Activated naive CD4-positive, alpha-beta T cell treated with anti-CD3 and anti-CD28 coated beads, Interleukin-2, amount 50 U/mL, for 16 hours (primary cell): ENCODE results near the gene VPS72.

Experiments used
- DNase-seq: peaks from one replicate; pipeline ENCODE4 v3.0.0-alpha.2; 2020

VPS72 gene

DNA sequence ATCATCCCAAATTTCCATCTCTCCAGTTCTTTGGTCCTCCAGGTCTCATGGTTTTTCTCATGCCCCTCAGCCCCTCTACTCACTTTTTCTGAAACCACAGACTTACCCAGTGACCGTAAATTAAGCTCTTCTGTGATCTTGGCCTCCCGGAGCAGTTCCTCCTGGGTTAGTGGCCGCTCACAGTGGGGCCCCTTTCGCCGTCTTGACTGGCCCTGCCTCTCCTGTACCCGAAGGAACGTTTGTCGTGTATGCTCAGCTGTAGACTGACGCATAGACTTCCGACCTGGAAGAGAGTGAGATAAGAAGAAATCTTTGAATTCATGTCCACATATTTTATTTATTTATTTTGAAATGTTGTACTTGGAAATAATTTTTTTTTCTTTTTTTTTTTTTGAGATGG lies 5.8 kb downstream of the VPS72 start:
- no peak for DNase-seq

DNA sequence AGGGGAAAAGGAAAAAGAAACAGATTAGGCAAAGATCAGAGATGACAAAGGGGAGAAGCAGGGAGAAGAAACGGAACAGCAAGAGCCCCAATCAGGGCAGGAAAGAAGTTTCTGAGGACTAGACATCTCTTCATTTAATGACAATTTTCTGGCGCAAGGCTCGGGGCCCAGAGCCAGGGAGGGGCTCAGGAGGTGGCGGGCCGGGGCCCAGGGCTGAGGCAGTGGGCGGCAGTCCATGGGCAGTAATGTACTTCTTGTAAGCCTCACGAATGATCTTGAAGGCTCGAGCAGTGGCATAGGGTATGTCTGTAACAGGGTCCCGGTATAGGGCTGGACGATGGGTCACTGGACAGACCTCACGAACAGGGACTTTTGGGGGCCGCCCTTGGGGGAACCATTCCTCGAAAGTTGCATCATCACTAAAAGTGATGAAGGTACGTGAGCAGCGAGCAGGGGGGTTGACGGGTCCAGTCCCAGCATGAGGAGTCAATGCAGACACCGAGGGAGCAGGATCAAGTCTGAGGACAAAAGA lies 13.4 kb downstream of the VPS72 start:
- no peak for DNase-seq

DNA sequence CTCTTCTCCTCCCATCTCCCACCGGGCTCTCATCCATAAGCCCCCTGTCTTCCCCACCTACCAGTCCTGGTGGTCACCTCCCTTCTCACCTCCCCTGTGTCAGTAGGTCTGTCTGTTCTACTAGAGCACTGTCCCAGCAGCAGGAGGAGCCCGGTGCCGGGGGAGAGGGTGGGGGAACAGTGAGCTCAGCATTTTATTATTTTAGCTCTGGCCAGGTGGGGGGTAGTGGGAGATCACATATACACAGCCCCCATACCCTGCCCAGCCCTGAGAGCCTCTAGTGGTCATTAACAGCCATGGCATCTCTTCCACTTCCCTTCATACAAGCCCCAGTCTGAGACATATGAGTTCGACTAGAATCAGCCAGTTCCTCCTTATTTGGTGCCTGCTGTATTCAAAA lies 14.1 kb downstream of the VPS72 start, which contains the start of gene TMOD4:
Gene TMOD4, minus strand, starts transcription at position 119 of the 400 bp plus-strand sequence. CDS start 1,106 bp downstream, outside the sequence.
- no peak for DNase-seq

DNA sequence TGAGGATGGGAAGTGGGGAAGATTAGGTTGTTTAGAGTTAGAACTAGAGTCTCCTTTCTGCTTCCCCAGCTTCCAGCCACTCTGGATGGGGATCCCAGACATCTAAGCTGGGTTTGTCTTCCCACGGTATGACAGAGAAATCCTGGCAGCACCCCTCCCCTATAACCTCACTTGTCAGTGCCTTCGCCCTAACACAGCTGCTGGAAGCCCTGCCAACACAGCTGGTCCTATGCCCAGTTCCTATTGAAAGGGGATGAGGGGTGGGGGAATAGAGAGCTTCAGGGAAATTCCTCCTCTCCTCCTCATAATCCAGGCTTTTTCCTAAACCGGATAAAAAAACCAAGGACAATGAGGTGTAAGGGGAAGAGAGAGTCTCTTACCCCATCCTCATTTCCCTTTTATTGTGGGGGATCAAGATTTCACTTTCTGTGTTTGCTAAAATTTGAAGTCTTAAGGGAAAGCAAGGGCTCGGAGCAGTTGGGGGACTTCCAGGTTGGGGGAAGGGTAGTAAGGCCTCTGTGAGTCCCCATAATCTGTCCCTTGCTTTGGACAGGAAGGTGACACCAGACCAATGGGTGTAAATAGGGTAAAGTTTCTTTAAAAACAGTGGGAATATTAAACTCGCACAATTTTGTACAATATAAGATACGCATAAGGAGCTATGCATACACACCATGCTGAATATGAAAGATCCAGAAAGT lies 14.8 kb downstream of the VPS72 start:
- DNase-seq, result no peak

DNA sequence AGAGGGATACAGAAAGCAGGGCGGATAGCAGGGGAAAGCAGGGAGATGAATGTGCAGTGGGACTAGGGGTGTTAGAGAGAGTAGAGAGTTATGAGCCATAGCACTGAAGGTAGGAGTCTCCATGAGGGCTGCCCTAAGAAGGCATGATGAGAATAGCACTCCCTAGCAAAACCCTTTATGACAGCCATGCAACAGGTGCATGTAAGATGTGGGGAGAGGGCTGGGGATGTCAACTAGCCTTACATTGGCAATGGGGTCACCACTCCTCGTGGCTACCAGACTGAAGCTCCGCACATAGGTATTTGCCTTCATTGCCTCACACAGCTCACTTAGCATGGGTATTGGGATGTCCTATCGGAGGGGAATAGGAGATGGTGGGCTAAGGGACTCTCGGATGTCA lies 18.8 kb downstream of the VPS72 start:
- no peak for DNase-seq

DNA sequence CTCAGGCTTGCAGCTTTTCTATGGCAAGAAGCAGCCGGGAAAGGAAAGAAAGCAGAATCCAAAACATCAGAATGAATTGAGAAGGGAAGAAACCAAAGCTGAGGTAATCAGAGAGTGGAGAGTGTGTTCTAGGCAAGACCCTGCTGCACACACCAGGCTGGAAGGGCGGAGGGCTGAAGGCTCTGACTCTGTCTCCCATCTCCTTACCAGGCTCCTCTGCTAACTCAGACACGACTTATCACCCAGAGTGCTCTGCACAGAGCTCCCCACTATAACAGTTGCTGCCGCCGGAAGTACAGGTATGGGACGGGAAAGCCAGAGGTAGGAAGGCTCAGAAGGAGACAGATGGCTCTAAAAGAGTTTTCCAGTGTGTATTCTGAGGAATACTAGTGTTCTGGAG lies 22.9 kb downstream of the VPS72 start:
- no peak for DNase-seq

DNA sequence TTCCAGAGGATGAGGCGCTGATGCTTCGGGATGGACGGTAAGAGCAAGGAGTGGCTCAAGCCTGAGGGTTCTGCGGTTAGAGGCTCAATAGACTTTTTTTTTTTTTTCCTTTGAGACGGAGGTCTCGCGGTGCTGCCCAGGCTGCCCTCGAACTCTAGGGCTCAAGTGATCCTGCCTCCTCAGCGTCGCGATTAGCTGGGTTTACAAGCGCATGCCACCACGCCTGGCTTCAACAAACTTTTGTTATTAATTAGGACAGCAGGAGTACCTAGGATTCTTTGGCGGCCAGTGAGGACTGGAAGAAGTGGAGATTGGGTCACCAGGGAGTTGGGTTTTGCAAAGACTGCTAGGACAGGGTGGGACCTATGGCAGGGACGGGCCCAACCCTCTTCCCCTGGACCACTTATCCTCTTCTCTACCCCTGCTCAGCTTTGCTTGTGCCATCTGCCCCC lies 23.5 kb downstream of the VPS72 start:
- DNase-seq, result no peak

DNA sequence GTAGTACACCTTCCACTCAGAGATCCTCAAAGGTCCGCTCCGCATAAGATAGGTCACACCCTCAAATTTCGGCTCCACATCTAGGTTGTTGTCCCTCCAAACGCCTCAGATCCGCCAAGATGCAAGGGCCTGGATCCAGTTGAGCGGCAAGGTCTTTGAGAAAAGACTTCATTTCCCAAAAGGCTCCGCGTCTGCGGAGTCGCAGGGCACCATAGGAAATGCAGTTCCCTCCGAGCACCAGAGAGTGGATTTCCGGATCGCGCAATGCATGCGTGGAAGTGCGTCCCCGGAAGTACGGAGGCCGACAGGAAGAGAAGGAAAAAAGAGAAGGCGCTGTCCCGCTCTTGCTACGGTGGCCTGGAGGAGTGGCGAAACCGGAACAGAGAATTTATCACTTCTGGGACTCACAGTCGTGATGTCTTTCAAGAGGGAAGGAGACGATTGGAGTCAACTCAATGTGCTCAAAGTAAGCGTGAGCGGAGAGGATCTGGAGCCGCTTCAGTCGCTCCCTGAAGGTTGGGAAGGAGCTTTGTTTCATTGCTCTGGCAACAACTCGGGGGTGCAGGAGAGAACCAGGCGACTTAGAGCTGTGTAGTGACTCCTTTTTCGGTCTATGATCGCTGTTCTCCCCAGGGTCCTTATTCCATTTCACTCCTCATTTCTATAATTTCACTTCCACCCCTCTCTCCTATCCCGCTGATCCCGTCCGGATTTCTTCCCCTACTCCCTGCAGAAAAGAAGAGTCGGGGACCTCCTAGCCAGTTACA lies 24.1 kb downstream of the VPS72 start, which contains the start of the genes LYSMD1 and SCNM1:
Gene LYSMD1, minus strand, starts transcription at position 165 of the 767 bp plus-strand sequence. CDS start 644 bp downstream, outside the sequence.
Gene SCNM1, plus strand, starts transcription at position 407 of the 767 bp plus-strand sequence. Its CDS starts 9 bp downstream, at position 416.
- DNase-seq, result peak; percentile 95

DNA sequence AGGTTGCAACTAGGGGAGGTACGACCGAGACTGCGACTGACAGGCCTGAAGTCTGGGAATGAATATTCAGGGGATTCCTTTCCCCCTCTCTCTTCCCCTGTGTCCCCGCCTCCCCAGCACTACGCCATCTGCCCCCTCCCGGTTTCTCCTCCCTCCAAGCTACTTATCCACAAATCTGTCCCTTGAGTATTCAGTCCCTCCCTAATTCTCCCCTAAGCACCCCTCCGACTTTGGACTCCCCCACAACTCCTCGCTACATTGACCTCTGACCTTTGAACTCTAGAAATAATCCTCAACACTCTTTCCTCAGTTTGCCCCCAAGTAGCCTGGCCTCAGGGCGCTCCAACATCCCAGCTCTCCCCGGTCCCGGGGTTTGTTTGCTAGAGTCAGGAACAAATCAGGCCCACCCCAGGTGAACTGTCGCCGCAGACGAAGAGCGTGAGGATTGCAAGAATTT lies 24.7 kb downstream of the VPS72 start:
- no peak for DNase-seq

DNA sequence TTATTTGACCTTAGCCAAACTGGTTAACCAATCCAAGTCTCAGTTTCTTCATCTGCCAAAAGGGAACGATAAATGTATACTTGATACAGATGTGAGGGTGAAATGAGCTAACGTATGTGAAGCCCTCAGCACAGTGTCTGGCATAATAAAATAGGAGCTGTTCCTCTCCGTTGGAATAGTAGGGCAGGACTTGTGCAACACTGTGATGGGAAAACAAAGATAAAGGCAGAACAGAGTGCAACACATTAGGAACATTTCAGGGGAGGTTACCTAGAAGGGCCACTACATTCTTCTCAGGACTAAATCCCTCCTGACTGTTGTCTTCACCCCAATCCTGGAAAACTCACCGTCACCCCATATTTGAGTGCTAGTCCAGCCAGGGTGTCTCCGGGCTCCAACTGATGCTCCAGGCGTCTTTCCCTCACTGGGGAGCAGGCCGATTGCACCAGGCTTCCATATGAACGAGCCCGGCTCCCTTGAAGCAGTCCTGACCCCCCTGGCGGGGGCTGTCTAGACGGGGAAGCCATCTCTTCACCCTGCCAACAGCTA lies 25.2 kb downstream of the VPS72 start:
- DNase-seq, result no peak

DNA sequence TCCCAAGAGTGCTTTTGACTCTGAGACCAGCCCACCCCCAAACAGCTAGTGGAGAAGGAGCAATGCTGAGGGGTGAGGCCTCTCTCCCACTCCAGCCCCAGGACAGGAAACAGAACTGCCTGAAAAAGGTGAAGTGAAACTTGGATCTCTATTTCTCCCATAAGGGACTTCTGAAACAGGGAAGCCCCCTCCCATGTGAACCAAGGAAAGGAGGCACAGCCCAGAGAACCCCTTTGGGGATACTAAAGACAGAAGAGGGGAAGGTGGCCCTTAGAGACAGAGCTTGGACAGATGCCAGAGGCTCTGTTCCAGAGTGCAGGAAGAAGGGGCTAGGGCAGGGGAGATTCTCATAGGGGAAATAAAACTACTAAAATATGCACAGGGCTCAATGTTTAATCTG lies 30.6 kb downstream of the VPS72 start:
- DNase-seq, result no peak

DNA sequence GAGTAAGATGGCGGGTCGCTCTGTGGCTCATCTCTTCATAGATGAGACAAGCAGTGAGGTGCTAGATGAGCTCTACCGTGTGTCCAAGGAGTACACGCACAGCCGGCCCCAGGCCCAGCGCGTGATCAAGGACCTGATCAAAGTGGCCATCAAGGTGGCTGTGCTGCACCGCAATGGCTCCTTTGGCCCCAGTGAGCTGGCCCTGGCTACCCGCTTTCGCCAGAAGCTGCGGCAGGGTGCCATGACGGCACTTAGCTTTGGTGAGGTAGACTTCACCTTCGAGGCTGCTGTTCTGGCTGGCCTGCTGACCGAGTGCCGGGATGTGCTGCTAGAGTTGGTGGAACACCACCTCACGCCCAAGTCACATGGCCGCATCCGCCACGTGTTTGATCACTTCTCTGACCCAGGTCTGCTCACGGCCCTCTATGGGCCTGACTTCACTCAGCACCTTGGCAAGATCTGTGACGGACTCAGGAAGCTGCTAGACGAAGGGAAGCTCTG lies 31.2 kb downstream of the VPS72 start:
- DNase-seq, result no peak

DNA sequence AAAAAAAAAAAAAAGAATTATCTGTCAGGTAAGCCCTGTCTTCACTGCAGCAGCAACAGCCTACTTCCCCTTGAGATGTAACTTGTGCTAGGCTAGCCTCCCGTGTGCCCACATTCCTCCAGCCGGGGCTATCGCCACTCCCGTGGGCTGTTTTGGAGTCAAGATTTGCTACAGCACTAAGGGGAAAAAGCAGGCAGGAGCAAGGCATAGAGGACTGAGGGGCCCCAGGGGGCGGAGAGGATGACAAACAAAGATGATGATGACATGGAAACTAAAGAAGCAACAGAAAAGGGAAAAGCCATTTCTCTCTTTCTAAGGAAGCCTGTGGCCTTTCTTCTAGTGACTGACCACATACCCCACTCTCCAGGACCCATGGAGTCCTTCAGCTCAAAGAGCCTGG lies 31.7 kb downstream of the VPS72 start:
- peak; percentile 61 for DNase-seq

DNA sequence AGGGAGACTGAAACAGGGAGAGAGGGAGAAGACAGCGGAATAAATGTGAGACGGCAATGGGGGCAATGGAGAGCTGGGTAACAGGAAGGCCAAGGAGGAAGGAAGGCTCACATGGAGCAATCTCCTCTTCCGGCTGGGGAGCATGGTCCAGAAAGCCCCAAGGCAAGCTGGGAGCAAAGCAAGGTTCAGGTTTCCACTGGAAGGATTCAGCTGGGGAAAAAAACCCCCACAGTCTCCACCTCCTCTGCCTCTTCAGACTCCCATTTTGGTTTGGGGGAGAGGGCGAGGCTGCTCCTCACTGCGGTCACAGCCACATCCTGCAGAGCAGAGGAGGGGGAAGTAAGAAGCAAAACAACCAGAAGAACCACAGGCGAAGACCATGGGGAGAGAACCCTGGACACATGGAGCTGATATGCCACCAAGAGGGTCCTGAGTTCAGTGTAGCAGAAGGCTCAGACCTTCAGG lies 32.9 kb downstream of the VPS72 start:
- DNase-seq, result peak; percentile 45

DNA sequence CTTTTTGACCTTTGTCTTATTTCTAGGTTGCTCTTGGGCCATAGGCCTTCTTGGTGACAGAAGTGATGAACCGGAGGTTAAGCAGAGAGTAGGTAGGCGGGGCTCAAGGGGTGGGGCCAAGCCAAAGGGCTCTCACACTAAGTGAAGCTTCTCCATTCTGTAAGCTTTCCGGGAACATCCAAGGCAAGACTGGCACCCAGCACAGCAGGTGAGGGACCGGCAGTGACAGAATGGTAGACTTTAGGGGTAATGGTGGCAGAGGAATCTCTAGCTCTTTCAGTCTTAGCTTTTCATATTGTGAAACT lies 33.5 kb downstream of the VPS72 start, which contains the start of gene TNFAIP8L2:
Gene TNFAIP8L2, plus strand, starts transcription at position 135 of the 305 bp plus-strand sequence. CDS start 2,049 bp downstream, outside the sequence.
- DNase-seq, result peak; percentile 79

DNA sequence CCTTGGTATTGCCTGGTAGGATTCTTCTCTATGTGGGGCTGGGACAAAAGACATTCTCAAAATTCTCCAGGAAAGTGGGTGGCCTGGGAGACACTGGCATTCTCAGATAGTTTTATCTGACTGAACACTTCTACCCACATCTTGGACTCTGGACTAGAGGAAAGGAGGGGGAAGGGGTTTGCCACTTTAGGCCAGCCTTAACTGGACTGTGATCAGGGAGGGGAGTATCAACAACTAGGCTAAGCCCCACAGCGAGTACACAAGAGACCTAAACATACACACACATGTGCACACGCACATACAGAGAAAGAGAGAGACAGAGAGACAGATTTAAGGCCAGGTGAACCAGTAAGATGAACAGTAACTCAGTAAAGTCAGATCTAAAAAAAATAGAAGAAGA lies 42.3 kb downstream of the VPS72 start:
- no peak for DNase-seq

DNA sequence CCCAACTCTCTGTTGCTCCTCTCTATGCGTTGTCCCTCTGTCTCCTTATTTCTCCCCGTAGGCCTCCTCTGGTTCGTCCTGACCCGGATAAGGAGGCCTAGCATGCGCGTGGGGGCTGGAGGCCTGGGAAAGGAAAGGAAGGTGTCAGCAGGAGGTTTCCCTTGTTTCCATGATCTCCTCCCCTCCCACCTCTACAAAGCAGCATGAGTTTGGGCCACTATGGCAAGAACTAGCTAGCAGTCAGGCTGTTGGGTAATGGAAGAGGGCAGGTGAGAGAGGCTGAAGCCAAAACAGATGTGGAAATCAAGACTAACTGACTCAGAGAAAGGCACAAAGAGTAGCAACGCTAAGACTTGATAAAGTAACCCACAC lies 42.9 kb downstream of the VPS72 start:
- no peak for DNase-seq

DNA sequence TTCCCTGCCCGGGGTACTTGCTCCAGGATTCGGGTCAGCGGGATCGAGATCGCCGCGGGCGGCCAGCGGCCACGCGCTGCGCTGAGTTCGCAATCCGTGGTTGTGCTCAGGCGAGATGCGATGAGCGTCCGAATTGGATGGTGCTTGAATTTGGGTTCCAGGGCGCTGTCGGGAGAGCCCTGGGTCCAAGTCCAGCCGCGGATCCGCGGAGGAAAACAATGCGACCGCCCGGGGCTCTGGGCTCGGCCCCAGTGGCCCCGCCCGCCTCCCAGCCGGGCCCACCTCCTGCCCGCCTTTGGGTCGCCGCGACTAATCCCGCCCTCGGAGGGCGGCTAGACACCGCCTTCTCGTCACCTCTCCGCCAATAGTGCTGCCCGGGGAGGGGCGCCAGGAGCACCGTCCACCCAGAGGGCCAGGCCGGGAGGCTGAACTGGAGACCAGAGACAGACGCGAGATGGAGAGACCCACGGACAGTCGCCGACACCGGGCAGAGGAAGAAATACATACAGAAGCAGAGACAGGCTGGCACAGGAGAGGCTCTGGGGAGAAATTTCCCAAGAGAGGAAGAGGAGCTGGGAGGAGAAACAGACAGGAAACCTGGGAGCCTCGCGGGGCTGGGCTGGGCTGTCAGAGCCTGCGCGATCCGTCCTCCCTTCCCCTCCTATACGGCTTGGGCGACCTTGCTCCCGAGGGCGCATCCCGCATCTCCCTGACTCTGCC lies 43.4 kb downstream of the VPS72 start, which contains the start of gene SEMA6C:
Gene SEMA6C, minus strand, starts transcription at position 220 of the 720 bp plus-strand sequence. CDS start 4,010 bp downstream, outside the sequence.
- DNase-seq, result peak; percentile 86

DNA sequence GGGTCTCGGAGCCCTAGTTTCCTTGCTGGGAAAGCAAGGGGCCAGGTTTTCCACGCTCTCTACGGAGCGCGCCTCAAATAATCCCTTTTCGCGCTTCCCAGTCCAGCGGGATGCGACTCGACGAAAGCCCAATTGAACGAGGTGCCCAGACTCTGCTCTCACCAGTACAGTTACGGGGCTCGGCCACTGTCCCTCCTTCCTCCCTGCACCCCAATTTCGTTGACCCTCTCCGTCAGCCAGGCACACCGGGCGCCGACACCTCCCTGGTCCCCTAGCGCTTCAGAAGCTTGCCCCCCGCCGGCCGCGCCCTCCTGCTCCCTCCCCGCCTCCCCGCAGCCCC lies 44.0 kb downstream of the VPS72 start:
- DNase-seq, result no peak

DNA sequence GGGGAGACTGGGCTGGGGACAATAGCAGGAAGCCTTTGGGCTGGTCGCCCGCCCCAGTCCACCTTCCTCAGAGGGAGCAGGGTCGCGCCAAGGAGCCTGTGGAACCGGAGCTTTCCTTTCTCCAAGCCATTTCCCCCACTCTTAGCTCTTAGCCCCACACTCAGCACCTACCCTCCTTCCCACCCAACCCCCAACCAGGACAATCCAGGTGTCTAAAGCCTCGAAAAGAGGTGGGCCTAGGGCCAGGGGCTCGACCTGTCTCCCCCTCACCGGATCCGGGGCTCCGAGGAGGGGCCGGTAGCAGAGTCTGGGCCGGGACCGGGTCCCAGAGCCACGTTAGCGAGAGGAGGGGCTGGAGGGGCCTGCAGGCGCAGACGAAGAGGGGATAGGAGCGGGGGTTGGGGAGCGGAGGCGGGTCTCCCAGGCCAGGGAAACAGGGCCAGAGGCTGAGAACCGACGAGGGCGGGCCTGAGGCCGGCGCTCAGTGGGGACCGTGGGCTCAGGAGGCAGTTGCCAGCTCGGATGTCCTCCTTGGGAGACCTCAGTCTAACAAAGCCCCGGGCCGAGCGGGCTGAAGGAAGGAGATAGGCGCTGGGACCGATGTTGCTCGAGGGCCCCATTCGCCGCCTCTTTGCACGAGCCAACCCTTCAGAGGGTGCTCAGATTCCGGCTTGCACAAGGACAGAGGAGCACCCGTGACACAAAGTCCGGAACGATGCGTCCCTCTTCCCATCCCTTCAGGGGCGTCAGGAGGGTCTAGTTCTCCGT lies 44.5 kb downstream of the VPS72 start:
- peak; percentile 37 for DNase-seq

DNA sequence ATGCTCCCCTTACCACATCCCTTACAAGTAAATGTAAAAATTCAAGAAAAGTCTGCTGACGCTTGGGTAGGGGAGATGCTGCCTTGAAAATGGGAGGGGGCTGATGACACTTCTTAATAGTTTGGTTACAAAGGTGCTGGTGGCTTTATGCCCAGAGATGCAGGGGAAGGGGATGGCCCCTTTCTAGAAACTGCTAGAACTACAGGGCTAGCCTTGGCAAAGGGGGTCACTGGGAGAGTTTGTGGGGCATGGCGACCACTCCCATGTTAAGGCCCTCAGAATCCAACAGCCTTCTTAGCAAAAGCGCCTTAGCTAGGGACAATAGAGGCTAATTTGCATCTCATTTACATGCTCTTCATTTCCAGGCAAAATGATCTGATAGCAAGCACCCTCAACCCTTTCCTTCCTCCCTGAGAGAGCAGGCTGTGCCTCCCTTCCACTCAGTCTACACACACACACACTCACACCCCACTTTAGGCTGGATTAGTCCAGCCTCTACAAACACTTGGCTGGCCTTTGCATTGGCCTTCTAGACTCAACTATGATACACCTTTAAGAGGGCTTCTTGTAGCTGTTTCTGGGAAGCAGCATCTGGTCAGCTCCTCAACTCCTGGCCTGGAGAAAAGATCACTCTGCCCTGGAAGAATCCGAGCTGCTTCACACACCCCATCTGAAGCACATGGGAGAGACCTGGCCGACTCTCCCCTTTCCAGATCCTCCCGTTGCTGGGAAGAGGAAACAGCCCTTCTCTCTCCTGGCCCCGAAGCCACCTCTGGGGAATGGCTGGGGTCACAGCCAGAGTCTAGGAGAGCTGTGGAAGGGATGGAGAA lies 45.3 kb downstream of the VPS72 start:
- DNase-seq, result no peak
